SK-N-SH treated with all-trans-retinoic acid at 6 μM for 48 hours (cell line): ENCODE data around the gene FASN.

Source experiments
- ARNTL ChIP-seq: fragments of 450-650 bp; formaldehyde crosslinking; IDR thresholded peaks from 2 replicates; pipeline ENCODE4 v1.5.0; 2020; ENCODE audit warnings: low read depth, mild to moderate bottlenecking, moderate library complexity, borderline replicate concordance
- BACH2 ChIP-seq: fragments of 250-450 bp; sonication (Bioruptor Pico); IDR thresholded peaks from 2 replicates; pipeline ENCODE4 v1.9.0; 2021; ENCODE audit warnings: mild to moderate bottlenecking, borderline replicate concordance
- CSDC2 ChIP-seq: fragments of 250-450 bp; sonication (Bioruptor Pico); IDR thresholded peaks from 2 replicates; pipeline ENCODE4 v1.5.0; 2020; ENCODE audit warnings: mild to moderate bottlenecking, moderate library complexity
- ISL1 ChIP-seq: fragments of 250-450 bp; sonication (Bioruptor Pico); IDR thresholded peaks from 2 replicates; pipeline ENCODE4 v2.1.2; 2022; ENCODE audit warnings: mild to moderate bottlenecking, moderate library complexity
- OSR1 ChIP-seq: fragments of 250-450 bp; sonication (Bioruptor Pico); IDR thresholded peaks from 2 replicates; pipeline ENCODE4 v1.8.0; 2022; ENCODE audit warnings: moderate library complexity, mild to moderate bottlenecking, inconsistent platforms
- RARB ChIP-seq: fragments of 250-450 bp; sonication (Bioruptor Pico); IDR thresholded peaks from 2 replicates; pipeline ENCODE4 v1.8.0; 2021; ENCODE audit warnings: mild to moderate bottlenecking, moderate library complexity
- TOX ChIP-seq: fragments of 250-450 bp; sonication (Bioruptor Pico); IDR thresholded peaks from 2 replicates; pipeline ENCODE4 v1.8.0; 2021; ENCODE audit warnings: mild to moderate bottlenecking, moderate library complexity, borderline replicate concordance
- ZC3H10 ChIP-seq: fragments of 250-450 bp; sonication (Bioruptor Pico); IDR thresholded peaks from 2 replicates; pipeline ENCODE4 v1.5.1; 2021; ENCODE audit warnings: mild to moderate bottlenecking, moderate library complexity
- ZFP3 ChIP-seq: fragments of 250-450 bp; sonication (Bioruptor Pico); IDR thresholded peaks from 2 replicates; pipeline ENCODE4 v1.5.0; 2020; ENCODE audit warnings: mild to moderate bottlenecking, moderate library complexity
- ZFP30 ChIP-seq: fragments of 450-650 bp; formaldehyde crosslinking; IDR thresholded peaks from 2 replicates; pipeline ENCODE4 v1.5.0; 2022; ENCODE audit warnings: mild to moderate bottlenecking, moderate library complexity
- ZNF70 ChIP-seq: fragments of 450-650 bp; formaldehyde crosslinking; IDR thresholded peaks from 2 replicates; pipeline ENCODE4 v1.5.0; 2020; ENCODE audit warnings: mild to moderate bottlenecking, moderate library complexity
- ZNF8 ChIP-seq: fragments of 450-650 bp; formaldehyde crosslinking; IDR thresholded peaks from 2 replicates; pipeline ENCODE4 v1.5.0; 2020; ENCODE audit warnings: mild to moderate bottlenecking, moderate library complexity
- TF ChIP-seq, protein P1 (sequence below): fragments of 250-450 bp; sonication (Bioruptor Pico); IDR thresholded peaks from 2 replicates; pipeline ENCODE4 v1.8.0; 2020; ENCODE audit warnings: mild to moderate bottlenecking, moderate library complexity, borderline replicate concordance
- TF ChIP-seq, protein P2 (sequence below): fragments of 250-450 bp; sonication (Bioruptor Pico); IDR thresholded peaks from 2 replicates; pipeline ENCODE4 v1.8.0; 2021; ENCODE audit warnings: low read depth, mild to moderate bottlenecking, moderate library complexity, borderline replicate concordance

DNA sequence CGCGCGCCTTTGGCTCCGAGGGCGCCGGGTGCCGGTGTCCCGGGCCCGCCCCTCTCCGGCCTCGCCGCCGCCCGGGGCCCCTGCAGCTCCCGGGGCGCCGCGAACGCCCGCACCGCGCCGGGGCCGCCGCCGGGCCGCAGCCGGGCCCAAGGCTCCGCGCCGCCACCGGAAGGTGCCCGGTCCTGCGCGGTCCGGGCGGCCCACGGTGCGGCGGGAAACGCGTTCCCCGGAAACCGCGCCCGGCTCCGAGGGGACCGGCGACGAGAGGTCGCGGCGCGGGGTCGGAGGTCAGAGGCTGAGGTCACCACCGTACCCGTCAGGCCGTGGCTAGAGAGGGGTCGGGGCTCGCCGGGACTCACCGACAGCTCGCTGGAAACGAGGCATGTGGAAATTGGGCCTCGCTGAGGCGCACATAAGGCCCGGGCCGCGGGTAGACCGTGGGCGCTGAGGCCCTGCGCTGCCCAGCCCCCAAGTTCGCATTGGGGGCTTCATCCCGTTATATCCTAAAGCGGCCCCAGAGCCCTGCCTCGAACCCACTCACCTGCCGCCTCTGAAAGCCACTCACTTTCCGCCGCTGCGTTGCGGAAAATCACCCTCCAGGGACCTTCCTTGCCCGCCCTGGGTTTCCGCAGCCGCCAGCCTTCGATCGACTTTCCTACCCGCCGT is 32.3 kb downstream of the FASN start, which contains the start of gene DUS1L:
- TF ChIP-seq, protein P1, sequence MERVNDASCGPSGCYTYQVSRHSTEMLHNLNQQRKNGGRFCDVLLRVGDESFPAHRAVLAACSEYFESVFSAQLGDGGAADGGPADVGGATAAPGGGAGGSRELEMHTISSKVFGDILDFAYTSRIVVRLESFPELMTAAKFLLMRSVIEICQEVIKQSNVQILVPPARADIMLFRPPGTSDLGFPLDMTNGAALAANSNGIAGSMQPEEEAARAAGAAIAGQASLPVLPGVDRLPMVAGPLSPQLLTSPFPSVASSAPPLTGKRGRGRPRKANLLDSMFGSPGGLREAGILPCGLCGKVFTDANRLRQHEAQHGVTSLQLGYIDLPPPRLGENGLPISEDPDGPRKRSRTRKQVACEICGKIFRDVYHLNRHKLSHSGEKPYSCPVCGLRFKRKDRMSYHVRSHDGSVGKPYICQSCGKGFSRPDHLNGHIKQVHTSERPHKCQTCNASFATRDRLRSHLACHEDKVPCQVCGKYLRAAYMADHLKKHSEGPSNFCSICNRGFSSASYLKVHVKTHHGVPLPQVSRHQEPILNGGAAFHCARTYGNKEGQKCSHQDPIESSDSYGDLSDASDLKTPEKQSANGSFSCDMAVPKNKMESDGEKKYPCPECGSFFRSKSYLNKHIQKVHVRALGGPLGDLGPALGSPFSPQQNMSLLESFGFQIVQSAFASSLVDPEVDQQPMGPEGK (CRISPR knock-in tag) = no peak
- no peak for TF ChIP-seq ZC3H10
- TF ChIP-seq ZFP3 (CRISPR knock-in tag) = peak; percentile 82
- no peak for TF ChIP-seq RARB
- no peak for TF ChIP-seq ZFP30 (CRISPR knock-in tag)
- no peak for TF ChIP-seq BACH2
- no peak for TF ChIP-seq ARNTL (CRISPR knock-in tag)
- no peak for TF ChIP-seq ZNF70
- TF ChIP-seq ISL1 = no peak
- TF ChIP-seq TOX (CRISPR knock-in tag) = no peak
- no peak for TF ChIP-seq OSR1
- TF ChIP-seq, protein P2, sequence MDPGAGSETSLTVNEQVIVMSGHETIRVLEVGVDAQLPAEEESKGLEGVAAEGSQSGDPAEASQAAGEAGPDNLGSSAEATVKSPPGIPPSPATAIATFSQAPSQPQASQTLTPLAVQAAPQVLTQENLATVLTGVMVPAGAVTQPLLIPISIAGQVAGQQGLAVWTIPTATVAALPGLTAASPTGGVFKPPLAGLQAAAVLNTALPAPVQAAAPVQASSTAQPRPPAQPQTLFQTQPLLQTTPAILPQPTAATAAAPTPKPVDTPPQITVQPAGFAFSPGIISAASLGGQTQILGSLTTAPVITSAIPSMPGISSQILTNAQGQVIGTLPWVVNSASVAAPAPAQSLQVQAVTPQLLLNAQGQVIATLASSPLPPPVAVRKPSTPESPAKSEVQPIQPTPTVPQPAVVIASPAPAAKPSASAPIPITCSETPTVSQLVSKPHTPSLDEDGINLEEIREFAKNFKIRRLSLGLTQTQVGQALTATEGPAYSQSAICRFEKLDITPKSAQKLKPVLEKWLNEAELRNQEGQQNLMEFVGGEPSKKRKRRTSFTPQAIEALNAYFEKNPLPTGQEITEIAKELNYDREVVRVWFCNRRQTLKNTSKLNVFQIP (CRISPR knock-in tag) = 0 out of 2 replicates have a peak, but pooled peaks have one; percentile 69
- no peak for TF ChIP-seq ZNF8 (CRISPR knock-in tag)
- peak; percentile 77; the same call in 1 of the 2 replicates for TF ChIP-seq CSDC2 (CRISPR knock-in tag)
